ENCODE data around the gene DAGLA. TPM values are rescaled to one million over a fixed set of nuclear protein-coding genes. Genes with fewer than 3 reads are reported as not detected.
"Not testable (repeated sequence)": the region's sequence is repeated elsewhere in the genome, so short reads cannot be mapped to it uniquely, and the experiment has no call there.

Gene DAGLA
- total and polyA plus RNA-seq, 2 experiments from 2014 or later, result 2.1 to 6.3 TPM

DNA sequence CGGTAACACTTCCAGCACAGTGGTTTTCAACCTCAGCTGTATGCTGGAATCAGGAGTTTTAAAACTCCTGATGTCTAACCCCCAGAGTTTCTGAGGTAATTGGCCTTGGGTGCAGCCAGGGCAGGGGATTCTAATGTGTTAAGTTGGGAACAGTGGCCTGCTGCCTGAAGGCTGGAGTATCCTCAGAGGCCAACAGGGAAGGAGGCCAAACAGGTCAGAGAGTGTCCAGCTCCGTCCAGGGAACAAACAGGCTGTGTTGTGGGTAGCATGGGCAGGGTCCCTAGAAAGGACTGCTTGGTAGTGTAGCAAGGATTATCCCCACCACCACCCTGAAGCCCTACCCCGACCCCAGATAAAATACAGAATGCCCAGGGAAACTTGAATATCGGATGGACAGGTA is 10.8 kb upstream of the DAGLA start:
- no peak for DNase-seq (ENCODE audit: low read depth in 1 of 2, low spot score in 1 of 2)
- Histone ChIP-seq H3K4me1 (ENCODE audit: low read depth) (peaks cover 21% of the 10 kb centered on the region), H3K4me3 (no peak overlapping the region), H3K9me3 (ENCODE audit: low read depth) (no peaks in the 10 kb centered on the region), H3K27me3 (no peaks in the 10 kb centered on the region), H3K27ac (no peak overlapping the region), H3K36me3 (no peaks in the 10 kb centered on the region)
- TF ChIP-seq, protein P1, sequence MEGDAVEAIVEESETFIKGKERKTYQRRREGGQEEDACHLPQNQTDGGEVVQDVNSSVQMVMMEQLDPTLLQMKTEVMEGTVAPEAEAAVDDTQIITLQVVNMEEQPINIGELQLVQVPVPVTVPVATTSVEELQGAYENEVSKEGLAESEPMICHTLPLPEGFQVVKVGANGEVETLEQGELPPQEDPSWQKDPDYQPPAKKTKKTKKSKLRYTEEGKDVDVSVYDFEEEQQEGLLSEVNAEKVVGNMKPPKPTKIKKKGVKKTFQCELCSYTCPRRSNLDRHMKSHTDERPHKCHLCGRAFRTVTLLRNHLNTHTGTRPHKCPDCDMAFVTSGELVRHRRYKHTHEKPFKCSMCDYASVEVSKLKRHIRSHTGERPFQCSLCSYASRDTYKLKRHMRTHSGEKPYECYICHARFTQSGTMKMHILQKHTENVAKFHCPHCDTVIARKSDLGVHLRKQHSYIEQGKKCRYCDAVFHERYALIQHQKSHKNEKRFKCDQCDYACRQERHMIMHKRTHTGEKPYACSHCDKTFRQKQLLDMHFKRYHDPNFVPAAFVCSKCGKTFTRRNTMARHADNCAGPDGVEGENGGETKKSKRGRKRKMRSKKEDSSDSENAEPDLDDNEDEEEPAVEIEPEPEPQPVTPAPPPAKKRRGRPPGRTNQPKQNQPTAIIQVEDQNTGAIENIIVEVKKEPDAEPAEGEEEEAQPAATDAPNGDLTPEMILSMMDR (IDR thresholded peaks at IDR 0.05; ENCODE audit: low read depth, low read length), result no peak

DNA sequence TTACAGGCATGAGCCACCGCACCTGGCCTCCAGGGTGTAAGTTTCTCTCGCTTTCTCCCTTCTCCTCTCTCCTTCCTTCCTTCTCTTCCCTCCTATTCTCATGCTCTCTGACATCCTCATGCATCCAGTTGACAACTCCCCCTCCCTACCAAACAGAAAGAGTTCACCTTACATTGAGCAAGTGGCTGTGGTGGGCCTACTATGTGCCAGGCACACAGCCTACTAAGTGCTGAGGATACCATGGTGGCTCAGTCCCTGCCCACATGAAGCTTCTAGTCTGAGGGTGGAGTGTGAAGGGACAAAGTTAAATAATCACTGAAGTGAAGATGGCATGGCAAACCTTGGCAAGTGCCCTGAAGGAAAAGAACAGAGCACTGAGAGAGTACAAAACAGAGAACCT is 9.6 kb upstream of the DAGLA start:
- peaks cover 21% of the 10 kb centered on the region for H3K4me1 ChIP-seq (ENCODE audit: low read depth)
- H3K36me3 ChIP-seq, result no peaks in the 10 kb centered on the region
- no peak overlapping the region for H3K4me3 ChIP-seq
- DNase-seq (ENCODE audit: low read depth in 1 of 2, low spot score in 1 of 2), result no peak
- TF ChIP-seq, protein P1 (IDR thresholded peaks at IDR 0.05; ENCODE audit: low read depth, low read length), result no peak
- no peak overlapping the region for H3K27ac ChIP-seq
- no peaks in the 10 kb centered on the region for H3K27me3 ChIP-seq
- H3K9me3 ChIP-seq (ENCODE audit: low read depth), result no peaks in the 10 kb centered on the region

DNA sequence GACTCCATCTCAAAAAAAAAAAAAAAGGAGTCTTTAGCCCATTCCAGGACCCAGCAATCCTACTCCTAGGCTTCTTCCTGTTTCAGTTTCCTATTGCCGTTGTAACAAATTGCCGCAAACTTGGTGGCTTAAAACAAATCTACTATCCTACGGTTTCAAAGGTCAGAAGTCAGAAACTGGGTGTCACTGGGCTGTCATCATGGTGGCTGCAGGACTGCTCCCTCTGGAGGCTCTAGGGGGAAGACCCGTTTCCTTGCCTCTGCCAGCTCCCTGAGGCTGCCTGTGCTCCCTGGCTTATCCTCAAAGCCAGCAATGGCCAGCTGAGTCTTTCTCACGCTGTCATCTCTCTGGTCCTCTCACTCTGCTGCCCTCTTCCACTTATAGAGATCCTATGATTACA is 8.7 kb upstream of the DAGLA start:
- DNase-seq (ENCODE audit: low read depth in 1 of 2, low spot score in 1 of 2), result peak in 1 of 2 donors; percentile 42
- H3K9me3 ChIP-seq (ENCODE audit: low read depth), result no peaks in the 10 kb centered on the region

DNA sequence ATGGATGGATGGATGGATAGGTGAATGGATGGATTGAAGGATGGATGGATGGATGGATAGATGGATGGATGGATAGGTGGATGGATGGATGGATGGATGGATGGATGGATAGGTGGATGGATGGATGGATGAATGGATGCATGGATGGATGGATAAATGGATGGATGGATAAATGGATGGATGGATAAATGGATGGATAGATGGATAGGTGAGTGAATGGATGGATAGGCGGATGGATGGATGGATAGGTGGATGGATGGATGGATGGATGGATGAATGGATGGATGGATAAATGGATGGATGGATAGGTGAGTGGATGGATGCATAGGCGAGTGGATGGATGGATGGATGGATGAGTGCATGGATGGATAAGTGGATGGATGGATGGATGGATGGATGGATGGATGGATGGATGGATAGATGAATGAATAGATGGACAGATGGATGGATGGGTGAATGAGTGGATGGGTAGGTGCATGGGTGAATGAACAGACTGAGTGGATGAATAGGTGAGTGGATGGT is 6.2 kb upstream of the DAGLA start:
- H3K4me3 ChIP-seq; H3K27ac ChIP-seq; H3K36me3 ChIP-seq; H3K4me1 ChIP-seq (ENCODE audit: low read depth); DNase-seq (ENCODE audit: low read depth in 1 of 2, low spot score in 1 of 2); H3K27me3 ChIP-seq; H3K9me3 ChIP-seq (ENCODE audit: low read depth): not testable (repeated sequence)

More for the DNA sequence above, 8.7 kb upstream of the DAGLA start:
- Histone ChIP-seq H3K4me3 (no peak overlapping the region), H3K27ac (no peak overlapping the region), H3K36me3 (no peaks in the 10 kb centered on the region), H3K4me1 (ENCODE audit: low read depth) (peaks cover 18% of the 10 kb centered on the region), H3K27me3 (no peaks in the 10 kb centered on the region)
- TF ChIP-seq, protein P1 (IDR thresholded peaks at IDR 0.05; ENCODE audit: low read depth, low read length), result peak; percentile 36

DNA sequence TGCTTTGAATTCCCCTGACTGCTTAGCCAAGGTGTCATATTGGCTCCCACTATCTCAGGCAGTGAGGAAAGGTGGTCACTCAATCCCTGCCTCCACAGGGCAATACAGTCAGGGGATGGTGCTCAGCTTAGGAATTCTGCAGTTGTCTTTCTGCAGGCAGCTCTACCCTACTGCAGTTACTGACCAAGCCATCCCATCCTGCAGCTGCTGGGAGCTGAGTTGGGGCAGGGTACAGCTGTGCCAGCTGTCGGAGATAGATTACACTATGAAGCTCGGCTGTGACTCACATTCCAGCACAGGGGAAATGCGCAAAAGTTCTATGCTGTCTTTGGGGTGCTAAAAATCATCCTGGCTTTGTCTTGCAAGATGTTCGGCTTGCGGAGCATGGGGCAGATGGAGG is 4.4 kb upstream of the DAGLA start:
- no peak overlapping the region for H3K4me3 ChIP-seq
- peaks cover 2% of the 10 kb centered on the region for H3K27me3 ChIP-seq
- no peaks in the 10 kb centered on the region for H3K9me3 ChIP-seq (ENCODE audit: low read depth)

DNA sequence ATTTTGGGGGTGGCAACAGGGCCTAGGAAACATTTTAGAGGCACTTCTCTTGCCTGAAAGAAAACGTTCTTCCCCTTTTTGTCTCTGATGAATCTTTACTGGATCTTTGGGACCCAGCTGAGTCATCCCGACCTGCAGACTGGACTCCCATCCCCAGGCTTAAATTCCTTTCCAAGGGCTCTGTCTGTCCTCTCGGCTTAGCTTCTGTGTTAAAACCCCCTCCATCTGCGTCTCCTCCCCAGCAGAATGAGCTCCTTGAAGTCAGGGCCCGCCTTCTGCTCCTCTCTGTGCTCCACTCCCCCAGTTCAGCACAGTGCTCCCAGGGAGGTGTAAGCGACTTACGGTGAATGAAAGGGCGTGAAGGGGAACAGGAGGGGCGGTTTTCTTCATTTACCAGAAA is 895 bp upstream of the DAGLA start:
- TF ChIP-seq, protein P1 (IDR thresholded peaks at IDR 0.05; ENCODE audit: low read depth, low read length), result no peak
- H3K4me1 ChIP-seq (ENCODE audit: low read depth), result no peaks in the 10 kb centered on the region
- no peak overlapping the region for H3K27ac ChIP-seq
- no peaks in the 10 kb centered on the region for H3K36me3 ChIP-seq
- no peaks in the 10 kb centered on the region for H3K9me3 ChIP-seq (ENCODE audit: low read depth)
- DNase-seq (ENCODE audit: low read depth in 1 of 2, low spot score in 1 of 2), result no peak
- no peak overlapping the region for H3K4me3 ChIP-seq
- peaks cover 9% of the 10 kb centered on the region for H3K27me3 ChIP-seq

More for the DNA sequence above, 4.4 kb upstream of the DAGLA start:
- TF ChIP-seq, protein P1 (IDR thresholded peaks at IDR 0.05; ENCODE audit: low read depth, low read length), result no peak
- Histone ChIP-seq H3K4me1 (ENCODE audit: low read depth) (no peaks in the 10 kb centered on the region), H3K27ac (no peak overlapping the region), H3K36me3 (no peaks in the 10 kb centered on the region)
- no peak for DNase-seq (ENCODE audit: low read depth in 1 of 2, low spot score in 1 of 2)
